HG02943 (cell line): ENCODE measurements around the gene BSPRY.
"Not testable (repeated sequence)": the region's sequence is repeated elsewhere in the genome, so short reads cannot be mapped to it uniquely, and the experiment has no call there.

Experiments
- ATAC-seq: cut with Tn5 transposase; IDR thresholded peaks from one replicate; pipeline ENCODE4 v1.9.1; 2021; ENCODE audit warnings: mild to moderate bottlenecking, low read depth, moderate library complexity; ENCODE audit not compliant: unreplicated experiment

BSPRY gene

GRCh38 chr9:113389451-113389850 lies 40.1 kb downstream of the BSPRY start:
- no peak for ATAC-seq

GRCh38 chr9:113390192-113390960 lies 41.0 kb downstream of the BSPRY start:
- no peak for ATAC-seq

GRCh38 chr9:113391917-113392316 lies 42.6 kb downstream of the BSPRY start:
- no peak for ATAC-seq

- no peak for ATAC-seq
These were observed 43.9 kb downstream of the BSPRY start for GRCh38 chr9:113393281-113393680.

- ATAC-seq: no peak
These were observed 45.9 kb downstream of the BSPRY start for GRCh38 chr9:113395000-113395861.

- no peak for ATAC-seq
These were observed 47.9 kb downstream of the BSPRY start for GRCh38 chr9:113397203-113397631.

GRCh38 chr9:113398796-113399195 lies 49.5 kb downstream of the BSPRY start:
- ATAC-seq: no peak

- no peak for ATAC-seq
These were observed 50.4 kb downstream of the BSPRY start for GRCh38 chr9:113399646-113400200.

GRCh38 chr9:113401027-113401792 lies 51.9 kb downstream of the BSPRY start, which contains the start of gene ALAD:
Gene ALAD, minus strand, starts transcription at chr9:113401284. Its CDS starts 7,725 bp downstream, at chr9:113393559.
- peak; percentile 98 for ATAC-seq

- ATAC-seq: no peak
These were observed 54.3 kb downstream of the BSPRY start for GRCh38 chr9:113403646-113404045.

- ATAC-seq: not testable (repeated sequence)
These were observed 57.0 kb downstream of the BSPRY start for GRCh38 chr9:113406353-113406752.

- ATAC-seq: not testable (repeated sequence)
These were observed 57.7 kb downstream of the BSPRY start for GRCh38 chr9:113406873-113407511.

- ATAC-seq: no peak
These were observed 60.1 kb downstream of the BSPRY start for GRCh38 chr9:113409481-113409880.

- no peak for ATAC-seq
These were observed 60.5 kb downstream of the BSPRY start for GRCh38 chr9:113409883-113410206.

- ATAC-seq: peak; percentile 90
These were observed 61.0 kb downstream of the BSPRY start, which contains the start of the genes C9orf43 and POLE3 for GRCh38 chr9:113410207-113410864. Gene C9orf43, plus strand, starts transcription at chr9:113410747. Its CDS starts 2,747 bp downstream, at chr9:113413494. Gene POLE3, minus strand, starts transcription at chr9:113410675. Its CDS starts 382 bp downstream, at chr9:113410293.

GRCh38 chr9:113416149-113416721 lies 66.9 kb downstream of the BSPRY start:
- ATAC-seq: peak; percentile 92

- ATAC-seq: no peak
These were observed 68.0 kb downstream of the BSPRY start for GRCh38 chr9:113417370-113417769.
